ENCODE data around the gene NXT2. TPM values are rescaled to one million over a fixed set of nuclear protein-coding genes. Genes with fewer than 3 reads are reported as not detected.
"Not testable (repeated sequence)": the region's sequence is repeated elsewhere in the genome, so short reads cannot be mapped to it uniquely, and the experiment has no call there.

Gene NXT2
- total and polyA plus RNA-seq, 2 donors (not counting 1 experiment from before 2014, with no cell fraction given), result 10.8 to 13.5 TPM

- peak overlapping the region; percentile 15 for H3K4me2 ChIP-seq (ENCODE audit: extremely low read depth, insufficient read depth, low read length)
- H4K20me1 ChIP-seq (ENCODE audit: control insufficient read depth, extremely low read depth, insufficient read depth, low read length), result no peaks in the 10 kb centered on the region
- no peaks in the 10 kb centered on the region for H3K4me1 ChIP-seq (ENCODE audit: control insufficient read depth, extremely low read depth, insufficient read depth, low read length)
- no peaks in the 10 kb centered on the region for H3K36me3 ChIP-seq (ENCODE audit: control insufficient read depth, insufficient read depth, low read length)
- H3K9ac ChIP-seq (ENCODE audit: insufficient read depth, low read length), result peak overlapping the region; percentile 83
- peak overlapping the region; percentile 52 for H2AFZ ChIP-seq (ENCODE audit: low read length)
- peak overlapping the region; percentile 60 to 84 (median 76) for H3K4me3 ChIP-seq (replicated peaks in 1 of 4; ENCODE audit: control extremely low read depth in 1 of 4, insufficient read depth in 1 of 4, low read depth in 3 of 4, low read length in 4 of 4)
- no peaks in the 10 kb centered on the region for H3K79me2 ChIP-seq (ENCODE audit: control insufficient read depth, insufficient read depth, low read length)
- DNase-seq (ENCODE audit: low read depth in 2 of 2), result peak; percentile 71 to 78
- no peak for TF ChIP-seq EZH2 (IDR thresholded peaks at IDR 0.05; ENCODE audit: low read length, missing control alignments)
- TF ChIP-seq, protein P1, sequence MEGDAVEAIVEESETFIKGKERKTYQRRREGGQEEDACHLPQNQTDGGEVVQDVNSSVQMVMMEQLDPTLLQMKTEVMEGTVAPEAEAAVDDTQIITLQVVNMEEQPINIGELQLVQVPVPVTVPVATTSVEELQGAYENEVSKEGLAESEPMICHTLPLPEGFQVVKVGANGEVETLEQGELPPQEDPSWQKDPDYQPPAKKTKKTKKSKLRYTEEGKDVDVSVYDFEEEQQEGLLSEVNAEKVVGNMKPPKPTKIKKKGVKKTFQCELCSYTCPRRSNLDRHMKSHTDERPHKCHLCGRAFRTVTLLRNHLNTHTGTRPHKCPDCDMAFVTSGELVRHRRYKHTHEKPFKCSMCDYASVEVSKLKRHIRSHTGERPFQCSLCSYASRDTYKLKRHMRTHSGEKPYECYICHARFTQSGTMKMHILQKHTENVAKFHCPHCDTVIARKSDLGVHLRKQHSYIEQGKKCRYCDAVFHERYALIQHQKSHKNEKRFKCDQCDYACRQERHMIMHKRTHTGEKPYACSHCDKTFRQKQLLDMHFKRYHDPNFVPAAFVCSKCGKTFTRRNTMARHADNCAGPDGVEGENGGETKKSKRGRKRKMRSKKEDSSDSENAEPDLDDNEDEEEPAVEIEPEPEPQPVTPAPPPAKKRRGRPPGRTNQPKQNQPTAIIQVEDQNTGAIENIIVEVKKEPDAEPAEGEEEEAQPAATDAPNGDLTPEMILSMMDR (conservative IDR thresholded peaks at IDR 0.05 in 1 of 2, IDR thresholded peaks at IDR 0.05 in 1 of 2; ENCODE audit: low read depth in 1 of 2, low read length in 2 of 2), result no peak
- H3K27me3 ChIP-seq (ENCODE audit: control insufficient read depth, insufficient read depth, low read length), result no peaks in the 10 kb centered on the region
- no peaks in the 10 kb centered on the region for H3K9me3 ChIP-seq (ENCODE audit: control insufficient read depth, insufficient read depth, low read depth, low read length)
- peak overlapping the region; percentile 91 for H3K27ac ChIP-seq (ENCODE audit: insufficient read depth, low read length)
Observed at GRCh38 chrX:109537324-109537665, 651 bp downstream of the NXT2 start.

GRCh38 chrX:109539007-109539406 lies 2.4 kb downstream of the NXT2 start:
- H3K36me3 ChIP-seq (ENCODE audit: control insufficient read depth, insufficient read depth, low read length); H3K4me2 ChIP-seq (ENCODE audit: extremely low read depth, insufficient read depth, low read length); H3K9me3 ChIP-seq (ENCODE audit: control insufficient read depth, insufficient read depth, low read depth, low read length); H3K79me2 ChIP-seq (ENCODE audit: control insufficient read depth, insufficient read depth, low read length); H3K9ac ChIP-seq (ENCODE audit: insufficient read depth, low read length); H3K27me3 ChIP-seq (ENCODE audit: control insufficient read depth, insufficient read depth, low read length); DNase-seq (ENCODE audit: low read depth in 2 of 2); H4K20me1 ChIP-seq (ENCODE audit: control insufficient read depth, extremely low read depth, insufficient read depth, low read length); H3K27ac ChIP-seq (ENCODE audit: insufficient read depth, low read length); H3K4me3 ChIP-seq (replicated peaks in 1 of 4; ENCODE audit: control extremely low read depth in 1 of 4, insufficient read depth in 1 of 4, low read depth in 3 of 4, low read length in 4 of 4); H3K4me1 ChIP-seq (ENCODE audit: control insufficient read depth, extremely low read depth, insufficient read depth, low read length); H2AFZ ChIP-seq (ENCODE audit: low read length): not testable (repeated sequence)

DNA sequence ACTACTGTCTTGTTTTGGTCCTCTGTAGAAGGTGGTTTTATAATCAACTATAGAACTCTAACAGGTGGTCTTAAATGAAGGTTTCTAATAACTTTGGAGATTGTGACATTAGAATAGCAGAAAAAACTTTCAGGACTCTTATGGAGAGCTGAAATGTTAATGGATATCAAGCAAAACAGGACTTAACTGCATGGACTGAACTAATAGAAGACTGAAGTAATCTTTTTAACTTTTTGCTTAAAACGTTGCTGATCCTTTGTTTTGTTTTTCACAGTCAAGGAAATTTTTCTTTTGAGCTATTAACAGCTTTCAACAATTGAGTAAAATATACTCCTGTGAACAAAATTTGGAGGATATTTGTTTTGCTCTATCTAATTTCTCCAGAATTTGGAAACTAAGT lies 17.2 kb downstream of the NXT2 start:
- no peaks in the 10 kb centered on the region for H3K36me3 ChIP-seq (ENCODE audit: control insufficient read depth, insufficient read depth, low read length)
- DNase-seq (ENCODE audit: low read depth in 2 of 2), result no peak
- H3K4me1 ChIP-seq (ENCODE audit: control insufficient read depth, extremely low read depth, insufficient read depth, low read length), result no peaks in the 10 kb centered on the region
- no peaks in the 10 kb centered on the region for H4K20me1 ChIP-seq (ENCODE audit: control insufficient read depth, extremely low read depth, insufficient read depth, low read length)
- TF ChIP-seq, protein P1 (conservative IDR thresholded peaks at IDR 0.05 in 1 of 2, IDR thresholded peaks at IDR 0.05 in 1 of 2; ENCODE audit: low read depth in 1 of 2, low read length in 2 of 2), result no peak
- no peak for TF ChIP-seq EZH2 (IDR thresholded peaks at IDR 0.05; ENCODE audit: low read length, missing control alignments)
- no peaks in the 10 kb centered on the region for H3K27me3 ChIP-seq (ENCODE audit: control insufficient read depth, insufficient read depth, low read length)
- no peak overlapping the region for H3K4me3 ChIP-seq (replicated peaks in 1 of 4; ENCODE audit: control extremely low read depth in 1 of 4, insufficient read depth in 1 of 4, low read depth in 3 of 4, low read length in 4 of 4)
- H3K79me2 ChIP-seq (ENCODE audit: control insufficient read depth, insufficient read depth, low read length), result no peaks in the 10 kb centered on the region
- no peaks in the 10 kb centered on the region for H3K9me3 ChIP-seq (ENCODE audit: control insufficient read depth, insufficient read depth, low read depth, low read length)
- no peak overlapping the region for H3K4me2 ChIP-seq (ENCODE audit: extremely low read depth, insufficient read depth, low read length)
- no peak overlapping the region for H3K27ac ChIP-seq (ENCODE audit: insufficient read depth, low read length)
- no peak overlapping the region for H2AFZ ChIP-seq (ENCODE audit: low read length)
- no peak overlapping the region for H3K9ac ChIP-seq (ENCODE audit: insufficient read depth, low read length)

- not testable (repeated sequence) for H3K4me1 ChIP-seq (ENCODE audit: control insufficient read depth, extremely low read depth, insufficient read depth, low read length); H3K27ac ChIP-seq (ENCODE audit: insufficient read depth, low read length); H3K27me3 ChIP-seq (ENCODE audit: control insufficient read depth, insufficient read depth, low read length); H4K20me1 ChIP-seq (ENCODE audit: control insufficient read depth, extremely low read depth, insufficient read depth, low read length); H3K4me3 ChIP-seq (replicated peaks in 1 of 4; ENCODE audit: control extremely low read depth in 1 of 4, insufficient read depth in 1 of 4, low read depth in 3 of 4, low read length in 4 of 4); H3K9me3 ChIP-seq (ENCODE audit: control insufficient read depth, insufficient read depth, low read depth, low read length); H3K4me2 ChIP-seq (ENCODE audit: extremely low read depth, insufficient read depth, low read length); DNase-seq (ENCODE audit: low read depth in 2 of 2); H3K36me3 ChIP-seq (ENCODE audit: control insufficient read depth, insufficient read depth, low read length); H2AFZ ChIP-seq (ENCODE audit: low read length); H3K9ac ChIP-seq (ENCODE audit: insufficient read depth, low read length); H3K79me2 ChIP-seq (ENCODE audit: control insufficient read depth, insufficient read depth, low read length)
Observed at GRCh38 chrX:109576083-109576482, 39.4 kb downstream of the NXT2 start.

Measured in fibroblast of lung (primary cell).